Measurements from ENCODE around the gene TSKS. TPM values are rescaled to one million over a fixed set of nuclear protein-coding genes. Genes with fewer than 3 reads are reported as not detected.

The TSKS gene
- total RNA-seq, 1 donor from 2014 or later, result not detected

DNA sequence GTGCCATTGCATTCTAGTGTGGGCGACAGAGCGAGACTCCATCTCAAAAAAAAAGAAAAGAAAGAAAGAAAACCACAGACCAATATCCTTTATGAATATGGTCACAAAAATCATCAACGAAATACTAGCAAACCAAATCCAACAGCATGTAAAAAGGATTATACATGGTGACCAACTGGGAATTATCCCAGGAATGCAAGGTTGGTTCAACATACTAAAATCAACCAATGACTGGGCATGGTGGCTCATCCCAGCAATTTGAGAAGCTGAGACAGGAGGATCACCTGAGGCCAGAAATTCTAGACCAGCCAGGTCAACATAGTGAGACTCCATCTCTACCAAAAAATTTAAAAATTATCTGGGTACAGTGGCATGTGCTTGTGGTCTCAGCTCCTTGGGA lies 7.2 kb downstream of the TSKS start:
- Mint-ChIP-seq H3K4me3 (no peak overlapping the region), H3K4me1 (ENCODE audit: unreplicated experiment) (no peaks in the 10 kb centered on the region), H3K27me3 (peaks cover 6% of the 10 kb centered on the region), H3K36me3 (no peaks in the 10 kb centered on the region), H3K9me3 (no peaks in the 10 kb centered on the region), H3K27ac (no peak overlapping the region)
- no peak for TF ChIP-seq CTCF (conservative IDR thresholded peaks at IDR 0.05)
- no peak for DNase-seq (ENCODE audit: extremely low spot score, unreplicated experiment)

DNA sequence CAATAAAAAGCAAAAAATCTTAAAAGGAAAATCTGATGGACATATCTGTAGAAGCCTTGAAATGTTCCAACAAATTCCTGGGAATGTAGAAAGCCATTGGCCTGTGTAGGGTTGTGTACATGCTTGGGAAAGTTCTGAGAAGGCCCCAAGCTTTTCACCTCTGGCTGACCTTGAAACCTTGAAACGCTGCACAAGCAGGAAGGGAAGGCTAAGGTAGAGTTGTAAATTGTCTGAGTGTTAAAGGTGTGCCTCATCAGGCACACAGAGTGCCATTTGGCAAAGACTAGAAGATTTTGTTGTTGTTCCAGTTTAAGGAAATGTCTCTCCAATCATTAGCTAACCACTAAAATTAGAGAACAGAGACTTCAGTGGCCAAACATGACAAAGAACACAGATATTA lies 10.4 kb downstream of the TSKS start:
- Mint-ChIP-seq H3K27me3 (peaks cover 4% of the 10 kb centered on the region), H3K4me1 (ENCODE audit: unreplicated experiment) (no peaks in the 10 kb centered on the region), H3K27ac (no peak overlapping the region), H3K36me3 (no peaks in the 10 kb centered on the region), H3K9me3 (no peaks in the 10 kb centered on the region), H3K4me3 (no peak overlapping the region)
- TF ChIP-seq CTCF (conservative IDR thresholded peaks at IDR 0.05), result no peak
- DNase-seq (ENCODE audit: extremely low spot score, unreplicated experiment), result no peak

DNA sequence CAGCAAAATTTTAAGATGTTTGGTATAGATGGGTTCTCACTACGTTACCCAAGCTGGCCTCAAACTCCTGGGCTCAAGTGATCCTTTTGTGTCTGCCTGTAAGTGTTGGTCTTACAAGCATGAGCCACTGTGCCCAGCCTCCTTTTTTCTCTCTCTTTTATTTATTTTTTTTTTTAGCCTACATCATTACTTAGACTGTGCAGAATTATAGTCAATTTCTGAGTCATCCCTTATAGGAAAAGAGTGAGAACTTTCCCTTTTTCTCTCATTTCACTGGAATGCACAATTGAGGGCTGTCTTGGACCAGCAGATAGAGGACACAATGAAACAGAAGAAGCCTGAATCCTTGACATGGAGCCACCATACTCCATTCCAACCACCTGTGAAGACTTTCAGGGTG lies 13.3 kb downstream of the TSKS start:
- Mint-ChIP-seq H3K27me3 (no peaks in the 10 kb centered on the region), H3K4me3 (no peak overlapping the region), H3K36me3 (no peaks in the 10 kb centered on the region), H3K9me3 (no peaks in the 10 kb centered on the region), H3K4me1 (ENCODE audit: unreplicated experiment) (no peaks in the 10 kb centered on the region), H3K27ac (no peak overlapping the region)
- TF ChIP-seq CTCF (conservative IDR thresholded peaks at IDR 0.05), result no peak
- no peak for DNase-seq (ENCODE audit: extremely low spot score, unreplicated experiment)

DNA sequence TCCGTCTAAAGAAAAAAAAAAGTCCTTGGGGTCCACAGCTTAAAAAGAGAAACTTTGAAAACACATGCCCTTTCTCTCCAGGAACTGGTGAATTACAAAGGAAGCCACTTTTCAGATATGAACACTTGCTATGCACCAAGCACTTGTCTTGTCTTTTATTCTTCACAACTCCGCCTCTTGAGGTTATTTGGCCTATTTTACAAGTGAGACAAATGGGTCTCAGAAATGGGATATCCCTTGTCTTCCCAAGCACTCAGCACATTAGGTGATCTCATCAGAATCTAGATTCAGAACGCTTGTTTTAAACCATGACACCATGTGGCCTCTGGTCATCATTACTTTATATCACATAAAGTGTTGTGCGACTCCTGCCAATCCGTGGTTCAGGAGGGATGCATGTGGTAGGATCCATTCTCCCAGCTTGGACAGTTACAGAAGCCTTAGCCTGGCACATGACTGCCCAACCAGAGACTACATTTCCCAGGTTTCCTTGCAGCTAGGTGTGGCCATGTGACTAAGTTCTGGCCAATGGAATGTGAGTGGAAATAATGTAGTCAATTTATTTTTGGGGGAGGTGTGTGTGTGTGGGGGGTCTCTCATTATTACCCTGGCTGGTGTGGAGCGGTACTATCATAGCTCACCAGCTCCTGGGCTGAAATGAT lies 13.9 kb downstream of the TSKS start:
- no peak for TF ChIP-seq CTCF (conservative IDR thresholded peaks at IDR 0.05)
- no peak for DNase-seq (ENCODE audit: extremely low spot score, unreplicated experiment)
- no peak overlapping the region for H3K4me3 Mint-ChIP-seq
- no peaks in the 10 kb centered on the region for H3K4me1 Mint-ChIP-seq (ENCODE audit: unreplicated experiment)
- no peaks in the 10 kb centered on the region for H3K36me3 Mint-ChIP-seq
- no peaks in the 10 kb centered on the region for H3K9me3 Mint-ChIP-seq
- H3K27ac Mint-ChIP-seq, result no peak overlapping the region
- H3K27me3 Mint-ChIP-seq, result no peaks in the 10 kb centered on the region

- no peaks in the 10 kb centered on the region for H3K27me3 Mint-ChIP-seq
- DNase-seq (ENCODE audit: extremely low spot score, unreplicated experiment), result no peak
- no peaks in the 10 kb centered on the region for H3K9me3 Mint-ChIP-seq
- no peak overlapping the region for H3K27ac Mint-ChIP-seq
- H3K4me3 Mint-ChIP-seq, result no peak overlapping the region
- H3K4me1 Mint-ChIP-seq (ENCODE audit: unreplicated experiment), result no peaks in the 10 kb centered on the region
- no peak for TF ChIP-seq CTCF (conservative IDR thresholded peaks at IDR 0.05)
- H3K36me3 Mint-ChIP-seq, result no peaks in the 10 kb centered on the region
These were observed 16.7 kb downstream of the TSKS start for GRCh38 chr19:49746206-49746958.

Data from type B pancreatic cell (in vitro differentiated cells).